ENCODE data around the gene NAA80. TPM values are rescaled to one million over a fixed set of nuclear protein-coding genes. Genes with fewer than 3 reads are reported as not detected.

The NAA80 gene
- total RNA-seq, 1 donor from 2014 or later, result 38.8 TPM

GRCh38 chr3:50258029-50258680 is 41.0 kb downstream of the NAA80 start:
- DNase-seq (ENCODE audit: low spot score in 2 of 2), result no peak
- H3K27ac ChIP-seq, result peak overlapping the region; percentile 39 to 51
- no peak for TF ChIP-seq CTCF (IDR thresholded peaks at IDR 0.05)
- H3K36me3 ChIP-seq, result peaks cover 43 to 47% of the 10 kb centered on the region in 2 donors
- H3K4me1 ChIP-seq, result peaks cover 16 to 35% of the 10 kb centered on the region in 2 donors
- H3K9me3 ChIP-seq, result no peaks in the 10 kb centered on the region
- no peaks in the 10 kb centered on the region for H3K27me3 ChIP-seq
- intact Hi-C loops (cut with DNase I), result no loop called here
- no peak overlapping the region for H3K4me3 ChIP-seq

GRCh38 chr3:50256978-50257890 is 42.0 kb downstream of the NAA80 start:
- DNase-seq (ENCODE audit: low spot score in 2 of 2), result no peak
- intact Hi-C loops (cut with DNase I), result no loop called here

GRCh38 chr3:50255251-50255615 is 44.0 kb downstream of the NAA80 start:
- H3K36me3 ChIP-seq, result peaks cover 59 to 69% of the 10 kb centered on the region in 2 donors
- no peak for TF ChIP-seq CTCF (IDR thresholded peaks at IDR 0.05)
- intact Hi-C loops (cut with DNase I), result no loop called here
- no peak for DNase-seq (ENCODE audit: low spot score in 2 of 2)
- H3K27me3 ChIP-seq, result no peaks in the 10 kb centered on the region
- H3K27ac ChIP-seq, result peak overlapping the region; percentile 88 to 92
- H3K4me1 ChIP-seq, result peaks cover 13 to 39% of the 10 kb centered on the region in 2 donors
- no peak overlapping the region for H3K4me3 ChIP-seq
- no peaks in the 10 kb centered on the region for H3K9me3 ChIP-seq

More at GRCh38 chr3:50256978-50257890, 42.0 kb downstream of the NAA80 start:
- peaks cover 16 to 35% of the 10 kb centered on the region in 2 donors for H3K4me1 ChIP-seq
- H3K4me3 ChIP-seq, result no peak overlapping the region
- TF ChIP-seq CTCF (IDR thresholded peaks at IDR 0.05), result peak; percentile 27 to 44 (median 41)
- H3K27ac ChIP-seq, result peak overlapping the region; percentile 51 to 92
- H3K36me3 ChIP-seq, result peaks cover 52 to 56% of the 10 kb centered on the region in 2 donors
- H3K9me3 ChIP-seq, result no peaks in the 10 kb centered on the region
- H3K27me3 ChIP-seq, result no peaks in the 10 kb centered on the region

- DNase-seq (ENCODE audit: low spot score in 2 of 2), result peak; percentile 58 to 88
- no peak overlapping the region for H3K4me3 ChIP-seq
- H3K4me1 ChIP-seq, result peaks cover 14 to 43% of the 10 kb centered on the region in 2 donors
- intact Hi-C loops (cut with DNase I), result no loop called here
- TF ChIP-seq CTCF (IDR thresholded peaks at IDR 0.05), result no peak
- H3K9me3 ChIP-seq, result no peaks in the 10 kb centered on the region
- peaks cover 64 to 72% of the 10 kb centered on the region in 2 donors for H3K36me3 ChIP-seq
- peak overlapping the region; percentile 88 to 92 for H3K27ac ChIP-seq
- no peaks in the 10 kb centered on the region for H3K27me3 ChIP-seq
Observed at GRCh38 chr3:50254577-50255250, 44.5 kb downstream of the NAA80 start.

GRCh38 chr3:50251220-50251619 is 48.0 kb downstream of the NAA80 start:
- Histone ChIP-seq H3K4me1 (peaks cover 34 to 70% of the 10 kb centered on the region in 2 donors), H3K36me3 (peaks cover 42 to 46% of the 10 kb centered on the region in 2 donors), H3K27ac (peak overlapping the region; percentile 88 to 92)

More at GRCh38 chr3:50251220-50251619, 48.0 kb downstream of the NAA80 start:
- TF ChIP-seq CTCF (IDR thresholded peaks at IDR 0.05), result no peak
- H3K9me3 ChIP-seq, result no peaks in the 10 kb centered on the region
- no peaks in the 10 kb centered on the region for H3K27me3 ChIP-seq
- intact Hi-C loops (cut with DNase I), result no loop called here
- H3K4me3 ChIP-seq, result no peak overlapping the region
- no peak for DNase-seq (ENCODE audit: low spot score in 2 of 2)
